GF-D8 (cell line): ENCODE data around the gene HMOX2.

Source experiments
- DNase-seq: peaks from one replicate; lab custom pipeline; 2025; lab: John Stamatoyannopoulos, UW

Gene HMOX2

DNA sequence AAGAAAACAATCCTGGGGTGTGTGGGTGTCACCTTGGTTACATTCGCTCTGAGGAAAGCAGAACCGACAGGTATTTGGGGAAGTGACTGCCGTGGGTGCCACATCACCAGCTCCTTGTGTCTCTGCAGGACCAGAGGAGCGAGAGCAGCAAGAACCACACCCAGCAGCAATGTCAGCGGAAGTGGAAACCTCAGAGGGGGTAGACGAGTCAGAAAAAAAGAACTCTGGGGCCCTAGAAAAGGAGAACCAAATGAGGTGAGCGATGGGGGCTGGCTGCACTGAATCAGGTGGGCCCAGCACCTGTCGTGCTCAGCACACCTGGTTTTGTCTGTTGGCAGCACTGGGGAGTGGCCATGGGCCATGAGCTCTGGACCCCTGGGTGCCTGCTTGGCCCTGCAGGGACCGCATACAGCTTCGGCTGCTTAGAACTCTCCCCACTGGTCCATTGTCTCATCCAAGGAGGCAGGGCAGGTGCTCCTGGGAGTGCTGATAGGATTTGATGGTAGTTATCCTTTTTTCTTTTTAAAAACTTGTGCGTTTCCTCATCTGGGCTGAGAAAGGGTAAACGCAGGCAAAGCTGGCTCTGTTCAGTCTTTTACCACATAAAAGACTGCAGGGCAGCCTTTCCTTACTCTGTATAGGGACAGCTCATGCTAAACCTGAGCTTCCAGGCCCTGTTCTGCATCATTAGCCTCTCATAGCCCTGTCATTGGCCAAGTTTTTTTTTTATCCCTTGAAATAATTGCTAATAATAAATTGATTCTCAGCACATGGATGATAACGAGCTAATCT is 29.4 kb downstream of the HMOX2 start:
- peak; percentile 51 for DNase-seq

DNA sequence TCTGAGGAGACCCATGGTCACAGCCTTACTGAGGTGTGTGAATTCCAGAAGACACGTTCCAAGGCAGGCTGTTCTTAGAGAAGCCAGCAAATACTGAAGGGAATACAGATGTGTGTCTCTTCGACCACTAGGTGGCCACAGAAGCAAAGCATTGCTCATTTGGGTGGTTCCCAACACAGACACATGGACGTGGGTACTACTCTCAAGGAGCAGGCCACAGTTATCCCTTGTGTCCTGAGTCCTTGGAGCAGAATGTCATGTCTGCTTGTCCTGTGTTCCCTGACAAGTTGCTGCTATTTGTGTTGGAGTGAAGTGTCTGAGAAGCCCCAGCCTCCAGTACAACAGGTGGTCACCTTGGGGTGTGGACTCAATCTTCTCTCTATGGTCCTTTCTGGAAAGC is 30.3 kb downstream of the HMOX2 start:
- peak; percentile 25 for DNase-seq

DNA sequence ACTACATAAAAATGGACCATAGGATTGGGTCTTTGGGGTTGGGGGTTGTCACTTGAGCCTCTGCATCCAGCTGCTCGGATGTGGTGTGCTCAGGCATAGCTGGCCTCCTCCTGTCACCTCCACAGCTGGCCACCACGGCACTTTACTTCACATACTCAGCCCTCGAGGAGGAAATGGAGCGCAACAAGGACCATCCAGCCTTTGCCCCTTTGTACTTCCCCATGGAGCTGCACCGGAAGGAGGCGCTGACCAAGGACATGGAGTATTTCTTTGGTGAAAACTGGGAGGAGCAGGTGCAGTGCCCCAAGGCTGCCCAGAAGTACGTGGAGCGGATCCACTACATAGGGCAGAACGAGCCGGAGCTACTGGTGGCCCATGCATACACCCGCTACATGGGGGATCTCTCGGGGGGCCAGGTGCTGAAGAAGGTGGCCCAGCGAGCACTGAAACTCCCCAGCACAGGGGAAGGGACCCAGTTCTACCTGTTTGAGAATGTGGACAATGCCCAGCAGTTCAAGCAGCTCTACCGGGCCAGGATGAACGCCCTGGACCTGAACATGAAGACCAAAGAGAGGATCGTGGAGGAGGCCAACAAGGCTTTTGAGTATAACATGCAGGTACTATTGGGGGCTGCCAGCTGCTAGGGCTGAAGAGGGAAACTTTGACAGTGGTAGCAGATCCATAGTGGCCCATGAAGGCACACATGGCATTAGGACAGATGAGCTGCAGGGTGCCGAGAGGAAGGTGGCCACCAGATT is 31.6 kb downstream of the HMOX2 start:
- no peak for DNase-seq

- DNase-seq: no peak
Observed at GRCh38 chr16:4508806-4509205, 32.6 kb downstream of the HMOX2 start.

DNA sequence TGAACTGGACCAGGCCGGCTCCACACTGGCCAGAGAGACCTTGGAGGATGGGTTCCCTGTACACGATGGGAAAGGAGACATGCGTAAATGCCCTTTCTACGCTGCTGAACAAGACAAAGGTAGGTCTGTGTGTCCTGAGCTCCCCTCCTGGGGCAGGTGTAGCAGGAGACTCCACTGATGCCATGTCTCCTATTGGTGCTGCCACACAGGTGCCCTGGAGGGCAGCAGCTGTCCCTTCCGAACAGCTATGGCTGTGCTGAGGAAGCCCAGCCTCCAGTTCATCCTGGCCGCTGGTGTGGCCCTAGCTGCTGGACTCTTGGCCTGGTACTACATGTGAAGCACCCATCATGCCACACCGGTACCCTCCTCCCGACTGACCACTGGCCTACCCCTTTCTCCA is 33.2 kb downstream of the HMOX2 start:
- no peak for DNase-seq

GRCh38 chr16:4510131-4510530 is 33.9 kb downstream of the HMOX2 start:
- no peak for DNase-seq

- no peak for DNase-seq
Observed at GRCh38 chr16:4510747-4511426, 34.7 kb downstream of the HMOX2 start.

DNA sequence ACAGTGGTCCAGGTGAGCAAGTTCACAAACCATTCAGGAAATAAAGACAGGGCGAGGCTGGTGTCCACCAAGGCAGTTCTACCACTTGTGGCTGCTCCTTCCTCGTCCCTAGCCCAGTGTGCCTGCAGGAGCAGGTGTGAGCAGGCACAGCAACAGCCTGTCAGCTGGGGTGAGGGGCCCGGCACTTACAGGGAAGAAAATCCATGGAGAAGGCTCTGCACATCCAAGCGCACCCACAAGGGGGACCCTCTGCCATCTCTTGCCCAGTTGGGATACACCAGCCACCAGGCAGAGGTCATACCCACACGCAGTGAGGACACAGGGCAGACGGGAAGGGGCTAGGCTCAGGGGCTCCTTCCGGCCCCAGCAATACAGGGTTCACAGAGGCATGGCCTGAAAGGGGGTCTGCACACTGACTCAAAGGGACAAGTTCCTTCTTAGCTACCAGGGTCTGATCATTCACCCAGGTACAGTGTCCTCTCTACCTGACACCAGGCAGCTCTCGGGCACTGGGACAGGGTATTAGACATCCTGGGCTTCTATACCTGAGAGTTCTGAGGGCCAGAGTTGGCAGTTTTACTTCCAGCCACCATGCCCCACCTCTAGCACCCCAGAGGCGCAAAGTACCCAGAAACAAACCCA is 35.4 kb downstream of the HMOX2 start:
- DNase-seq: no peak

- no peak for DNase-seq
Observed at GRCh38 chr16:4512473-4512872, 36.3 kb downstream of the HMOX2 start.

GRCh38 chr16:4513086-4513860 is 37.1 kb downstream of the HMOX2 start:
- no peak for DNase-seq

- no peak for DNase-seq
Observed at GRCh38 chr16:4513881-4514280, 37.7 kb downstream of the HMOX2 start.

- DNase-seq: no peak
Observed at GRCh38 chr16:4514606-4515005, 38.4 kb downstream of the HMOX2 start.

- DNase-seq: peak; percentile 67
Observed at GRCh38 chr16:4515611-4516233, 39.5 kb downstream of the HMOX2 start.

GRCh38 chr16:4517812-4518680 is 41.8 kb downstream of the HMOX2 start:
- no peak for DNase-seq

DNA sequence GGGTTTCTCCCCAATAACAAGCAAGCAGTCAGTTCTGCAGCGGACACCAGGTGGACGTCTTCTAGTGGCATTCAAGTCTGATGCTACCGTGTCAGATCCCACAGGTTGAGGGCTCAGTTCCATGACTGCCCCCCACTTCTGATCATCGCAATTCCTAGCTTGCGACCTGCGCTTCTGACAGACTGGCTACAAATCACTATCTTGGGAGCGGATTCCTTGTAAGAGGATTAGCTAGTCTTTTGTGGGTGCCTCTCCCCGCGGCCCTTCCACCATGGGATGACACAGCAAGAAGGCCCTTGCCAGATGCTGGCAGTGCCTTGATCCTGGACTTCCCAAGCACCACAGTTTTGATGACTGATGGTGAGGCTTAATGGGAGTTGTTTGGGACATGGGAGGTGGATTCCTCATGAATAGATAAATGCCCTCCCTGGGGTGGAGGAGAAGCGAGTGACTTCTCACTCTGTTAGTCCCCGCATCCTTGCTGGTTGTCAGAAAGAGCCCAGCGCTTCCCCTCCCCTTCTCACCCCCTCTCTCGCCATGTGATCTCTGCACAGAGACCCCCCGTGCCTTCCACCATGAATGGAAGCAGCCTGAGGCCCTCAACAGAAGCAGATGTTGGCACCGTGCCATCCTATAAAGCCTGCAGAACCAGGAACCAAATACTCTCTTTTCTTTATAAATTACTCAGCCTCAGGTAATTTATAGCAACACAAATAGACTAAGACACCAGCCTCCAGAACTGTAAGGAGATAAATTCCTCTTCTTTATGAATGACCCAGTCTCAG is 43.3 kb downstream of the HMOX2 start:
- DNase-seq: no peak

DNA sequence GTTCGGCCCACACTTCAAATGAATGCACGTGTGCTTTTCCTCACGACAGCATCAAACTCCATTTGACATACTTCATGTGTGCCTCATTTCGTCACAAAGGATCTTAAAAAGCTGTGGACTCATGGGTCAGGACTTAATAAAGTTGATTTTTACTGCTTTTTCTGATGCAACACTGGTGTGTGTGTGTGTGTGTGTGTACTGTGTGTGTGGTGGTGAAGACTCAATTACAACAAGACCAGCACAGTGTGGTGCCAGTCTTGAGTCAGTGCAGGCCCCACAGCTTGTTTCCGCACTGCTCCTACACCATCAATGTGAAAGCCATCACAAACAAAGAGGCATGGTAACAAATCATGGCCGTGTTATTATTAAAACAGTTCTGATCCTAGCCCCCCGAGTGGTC is 44.7 kb downstream of the HMOX2 start:
- no peak for DNase-seq

DNA sequence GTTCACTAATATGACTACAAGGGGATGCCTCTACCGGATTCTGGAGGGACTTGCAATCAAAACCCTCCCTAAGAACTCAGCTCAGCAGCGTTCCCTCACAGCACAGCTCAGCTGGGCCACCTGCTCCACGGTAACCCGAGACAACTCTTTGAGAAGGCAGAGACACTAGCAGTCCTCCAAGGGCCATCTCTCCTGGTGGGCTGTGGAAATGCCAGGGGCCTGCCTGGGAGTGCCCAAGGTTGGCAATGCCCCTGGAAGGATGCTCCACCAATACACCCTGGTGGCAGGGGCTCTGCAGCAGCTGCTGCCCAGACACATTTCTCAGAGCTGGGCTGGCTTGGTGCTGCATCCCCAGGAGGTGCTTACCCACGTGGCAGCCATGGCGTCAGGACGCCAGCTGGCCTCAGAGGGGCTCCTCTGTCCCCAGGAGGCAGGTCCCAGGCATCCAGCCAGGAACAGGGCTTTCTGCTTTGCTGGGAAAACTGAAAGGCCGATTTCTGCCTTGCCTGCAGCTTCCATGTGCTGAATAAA is 45.9 kb downstream of the HMOX2 start:
- no peak for DNase-seq

- no peak for DNase-seq
Observed at GRCh38 chr16:4523686-4524085, 47.5 kb downstream of the HMOX2 start.

GRCh38 chr16:4524571-4524970 is 48.4 kb downstream of the HMOX2 start:
- DNase-seq: no peak
